OCI-LY3 (cell line): ENCODE data around the gene TMA7.

Source experiments
- EZH2phosphoT487 ChIP-seq: fragments of 200-600 bp; shearing (Covaris generic); IDR thresholded peaks from 2 replicates; pipeline ENCODE4 v1.6.1; 2018; ENCODE audit warnings: antibody characterized with exemption, mixed run types, low read depth
- TF ChIP-seq, protein P1 (sequence below): fragments of 200-600, 300-600 bp; sonication (generic); IDR thresholded peaks from 2 replicates; pipeline ENCODE4 v1.5.1; 2014; ENCODE audit warnings: antibody characterized with exemption, low read length, low read depth

DNA sequence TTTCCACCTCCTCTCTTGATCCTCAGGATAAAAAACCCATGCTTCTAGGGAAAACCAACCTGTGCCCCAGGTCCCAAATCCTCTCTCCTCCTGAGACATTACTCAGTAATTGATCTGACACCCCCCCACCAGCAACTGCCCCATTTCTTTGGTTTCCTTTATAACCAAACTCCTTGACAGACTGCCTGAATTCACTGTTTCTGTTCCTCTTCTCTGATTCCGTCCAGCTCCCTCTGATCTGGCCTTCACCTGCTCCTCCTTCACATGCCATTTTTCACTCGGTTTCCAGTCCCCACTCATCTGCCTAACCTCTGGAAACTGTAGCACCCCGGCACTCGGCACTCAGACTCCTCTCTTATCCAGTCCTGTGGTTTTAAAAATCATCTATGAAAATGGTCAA lies 2.2 kb upstream of the TMA7 start:
- TF ChIP-seq, protein P1, sequence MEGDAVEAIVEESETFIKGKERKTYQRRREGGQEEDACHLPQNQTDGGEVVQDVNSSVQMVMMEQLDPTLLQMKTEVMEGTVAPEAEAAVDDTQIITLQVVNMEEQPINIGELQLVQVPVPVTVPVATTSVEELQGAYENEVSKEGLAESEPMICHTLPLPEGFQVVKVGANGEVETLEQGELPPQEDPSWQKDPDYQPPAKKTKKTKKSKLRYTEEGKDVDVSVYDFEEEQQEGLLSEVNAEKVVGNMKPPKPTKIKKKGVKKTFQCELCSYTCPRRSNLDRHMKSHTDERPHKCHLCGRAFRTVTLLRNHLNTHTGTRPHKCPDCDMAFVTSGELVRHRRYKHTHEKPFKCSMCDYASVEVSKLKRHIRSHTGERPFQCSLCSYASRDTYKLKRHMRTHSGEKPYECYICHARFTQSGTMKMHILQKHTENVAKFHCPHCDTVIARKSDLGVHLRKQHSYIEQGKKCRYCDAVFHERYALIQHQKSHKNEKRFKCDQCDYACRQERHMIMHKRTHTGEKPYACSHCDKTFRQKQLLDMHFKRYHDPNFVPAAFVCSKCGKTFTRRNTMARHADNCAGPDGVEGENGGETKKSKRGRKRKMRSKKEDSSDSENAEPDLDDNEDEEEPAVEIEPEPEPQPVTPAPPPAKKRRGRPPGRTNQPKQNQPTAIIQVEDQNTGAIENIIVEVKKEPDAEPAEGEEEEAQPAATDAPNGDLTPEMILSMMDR = no peak
- TF ChIP-seq EZH2phosphoT487 = no peak
